SK-MEL-5 (cell line): ENCODE results near the gene STIP1. TPM values are rescaled to one million over a fixed set of nuclear protein-coding genes. Genes with fewer than 3 reads are reported as not detected.
"Not testable (repeated sequence)": the region's sequence is repeated elsewhere in the genome, so short reads cannot be mapped to it uniquely, and the experiment has no call there.

ENCODE experiments used
- DNase-seq: peaks from one replicate; pipeline ENCODE4 v3.0.0-alpha.2; 2016; ENCODE audit warnings: low read depth, low spot score
- in situ Hi-C: cut with HindIII; loops from 2 replicates; pipeline ENCODE4 v1.10.0; 2016; ENCODE audit warnings: low sequenced_read_pairs, high pct_unique_total_duplicates, low pct_unique_long_range_greater_than_20kb
- total RNA-seq: library from RNA; depleted of rRNA; stranded (reverse); fragments of >200 nt; shearing (Covaris generic); gene quantifications from 2 replicates; pipeline ENCODE4 v1.2.3, GENCODE V29; 2014

STIP1 gene
- total RNA-seq, 1 experiment from 2014 or later: 248 TPM

DNA sequence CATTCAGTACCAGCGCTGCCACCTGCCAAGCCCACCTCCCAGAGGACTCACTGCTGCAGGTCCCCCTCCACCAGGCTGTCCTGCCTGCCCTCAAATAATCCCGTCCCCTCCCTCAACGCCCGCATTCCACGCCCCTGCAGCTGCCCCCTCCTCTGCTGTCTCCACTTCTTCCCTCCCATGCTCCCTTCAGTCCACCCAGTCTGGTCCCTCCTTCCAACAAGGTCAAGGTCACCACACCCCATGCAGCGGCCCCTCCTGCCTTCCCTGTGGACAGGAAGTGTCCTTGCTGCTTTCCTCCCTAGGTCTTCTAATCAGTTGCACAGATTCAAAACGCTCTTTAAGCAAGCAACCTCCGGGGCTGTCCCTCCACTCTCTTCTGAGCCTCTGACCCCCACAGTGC is 32.2 kb upstream of the STIP1 start:
- in situ Hi-C loops: no loop called here
- DNase-seq: no peak

DNA sequence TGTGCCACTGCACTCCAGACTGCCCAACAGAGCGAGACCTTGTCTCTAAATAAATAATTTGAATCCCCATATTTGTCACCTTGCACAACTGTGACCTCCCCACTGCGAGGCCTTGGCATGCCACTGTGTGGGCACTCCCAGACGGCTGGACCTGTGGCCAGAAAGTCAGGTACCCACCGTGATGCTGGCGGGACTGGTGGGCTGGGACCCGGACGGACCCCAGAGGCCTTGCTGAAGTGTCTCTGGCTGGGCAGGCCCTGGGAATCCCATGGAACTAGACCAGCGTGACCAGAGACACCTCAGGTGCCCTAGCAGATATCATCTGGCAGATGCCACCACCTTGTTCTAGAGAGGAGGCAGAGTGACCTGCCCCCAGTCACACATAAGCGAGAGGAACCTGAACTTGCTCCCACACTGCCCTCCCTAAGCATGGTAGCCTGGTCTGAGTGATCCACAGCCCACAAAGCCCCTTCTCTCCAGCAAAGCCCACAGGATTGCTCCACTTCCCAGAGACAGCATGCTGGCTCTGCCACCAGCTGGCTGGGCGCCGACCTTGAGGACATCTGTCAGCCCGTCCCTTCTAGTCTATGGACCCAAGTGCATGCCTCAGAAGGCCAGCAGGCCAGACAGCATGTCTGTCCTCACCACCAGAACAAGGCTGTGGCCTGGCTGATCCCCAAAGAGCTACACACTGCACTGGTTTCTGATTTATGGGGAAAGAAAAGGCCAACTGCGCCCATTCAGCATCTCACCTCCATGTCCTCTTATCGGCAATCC is 29.5 kb upstream of the STIP1 start:
- no peak for DNase-seq
- in situ Hi-C loops: no loop called here

DNA sequence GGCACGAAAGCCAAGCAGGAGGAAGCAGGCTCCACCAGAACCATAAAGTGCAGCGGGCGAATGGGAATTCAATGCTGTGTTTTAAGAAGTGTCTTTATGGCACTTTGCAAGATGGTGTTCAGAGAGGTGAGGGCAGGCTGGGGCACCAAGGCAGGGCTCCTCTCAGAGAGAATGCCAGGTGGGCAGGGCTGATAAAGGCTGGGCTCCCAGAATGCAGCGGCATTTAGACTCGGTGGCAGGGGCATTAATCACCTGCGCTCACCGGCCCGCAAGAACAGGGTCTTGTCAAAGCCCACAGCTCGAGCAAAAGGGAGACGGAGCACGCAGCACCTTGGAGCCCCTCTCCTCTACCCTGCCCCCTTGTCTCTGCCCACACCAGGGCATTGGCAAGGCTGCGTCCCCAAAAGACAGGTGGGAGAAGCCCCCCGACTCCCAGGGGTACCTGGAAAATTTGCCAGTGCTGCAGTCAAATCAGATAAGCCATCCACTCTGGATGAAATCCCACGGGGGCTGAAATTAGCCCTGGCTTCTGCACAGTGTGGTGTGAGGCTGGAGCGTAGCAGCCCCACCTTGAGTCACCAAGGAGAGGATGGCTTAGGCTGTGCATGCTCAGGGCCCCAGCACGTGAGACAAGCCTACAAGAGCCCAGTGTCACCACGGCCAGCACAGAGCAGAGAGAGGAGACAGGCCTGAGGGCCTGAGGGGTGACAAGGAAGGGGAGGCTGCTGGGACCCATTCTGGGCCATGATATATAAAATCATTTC is 28.2 kb upstream of the STIP1 start:
- DNase-seq: no peak
- in situ Hi-C loops: no loop called here

DNA sequence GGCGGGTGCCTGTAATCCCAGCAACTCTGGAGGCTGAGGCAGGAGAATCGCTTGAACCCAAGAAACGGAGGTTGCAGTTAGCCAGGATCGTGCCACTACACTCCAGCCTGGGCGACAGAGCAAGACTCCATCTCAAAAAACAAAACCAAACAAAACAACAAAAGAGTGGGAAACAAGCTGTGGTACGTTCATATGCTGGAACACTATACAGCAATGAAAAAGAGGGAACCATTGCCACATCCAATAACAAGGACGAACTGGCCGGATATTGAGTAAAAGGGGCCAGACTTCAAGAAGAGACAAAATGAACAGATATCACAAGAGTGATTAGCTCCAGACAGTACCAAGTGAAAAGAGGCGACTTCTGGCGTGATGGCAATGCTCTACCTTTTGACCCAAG is 24.9 kb upstream of the STIP1 start:
- in situ Hi-C loops: no loop called here
- DNase-seq: no peak

DNA sequence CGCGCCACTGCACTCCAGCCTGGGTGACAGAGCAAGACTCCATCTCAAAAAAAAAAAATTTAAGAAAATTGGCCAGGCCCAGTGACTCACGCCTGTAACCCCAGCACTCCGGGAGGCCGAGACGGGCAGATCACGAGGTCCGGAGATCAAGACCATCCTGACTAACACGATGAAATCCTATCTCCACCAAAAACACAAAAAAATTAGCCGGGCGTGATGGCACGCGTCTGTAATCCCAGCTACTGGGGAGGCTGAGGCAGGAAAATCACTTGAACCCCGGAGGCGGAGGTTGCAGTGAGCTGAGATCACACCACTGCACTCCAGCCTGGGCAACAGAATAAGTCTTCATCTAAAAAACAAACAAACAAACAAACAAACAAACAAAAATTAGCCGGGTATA is 23.2 kb upstream of the STIP1 start:
- DNase-seq, in situ Hi-C loops: not testable (repeated sequence)

DNA sequence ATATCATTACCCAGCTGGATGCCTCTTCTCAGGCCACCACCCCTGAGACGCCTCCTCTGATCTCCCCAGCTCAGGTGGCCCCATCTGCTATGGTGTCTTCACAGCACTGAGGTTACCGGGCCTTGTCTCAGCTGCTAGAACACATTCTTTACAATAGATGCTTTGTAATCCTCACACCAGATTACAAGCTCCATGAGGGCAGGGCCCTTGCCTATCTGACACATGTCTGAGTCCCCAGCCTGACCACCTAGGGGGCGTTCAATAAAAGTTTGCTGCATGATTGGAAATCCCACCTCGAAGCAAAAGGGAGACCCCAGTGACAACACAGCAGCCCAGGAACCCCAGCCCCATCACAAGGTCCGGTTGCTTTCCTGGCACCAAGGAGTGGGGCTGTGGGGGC is 22.0 kb upstream of the STIP1 start:
- DNase-seq: no peak
- in situ Hi-C loops: no loop called here

DNA sequence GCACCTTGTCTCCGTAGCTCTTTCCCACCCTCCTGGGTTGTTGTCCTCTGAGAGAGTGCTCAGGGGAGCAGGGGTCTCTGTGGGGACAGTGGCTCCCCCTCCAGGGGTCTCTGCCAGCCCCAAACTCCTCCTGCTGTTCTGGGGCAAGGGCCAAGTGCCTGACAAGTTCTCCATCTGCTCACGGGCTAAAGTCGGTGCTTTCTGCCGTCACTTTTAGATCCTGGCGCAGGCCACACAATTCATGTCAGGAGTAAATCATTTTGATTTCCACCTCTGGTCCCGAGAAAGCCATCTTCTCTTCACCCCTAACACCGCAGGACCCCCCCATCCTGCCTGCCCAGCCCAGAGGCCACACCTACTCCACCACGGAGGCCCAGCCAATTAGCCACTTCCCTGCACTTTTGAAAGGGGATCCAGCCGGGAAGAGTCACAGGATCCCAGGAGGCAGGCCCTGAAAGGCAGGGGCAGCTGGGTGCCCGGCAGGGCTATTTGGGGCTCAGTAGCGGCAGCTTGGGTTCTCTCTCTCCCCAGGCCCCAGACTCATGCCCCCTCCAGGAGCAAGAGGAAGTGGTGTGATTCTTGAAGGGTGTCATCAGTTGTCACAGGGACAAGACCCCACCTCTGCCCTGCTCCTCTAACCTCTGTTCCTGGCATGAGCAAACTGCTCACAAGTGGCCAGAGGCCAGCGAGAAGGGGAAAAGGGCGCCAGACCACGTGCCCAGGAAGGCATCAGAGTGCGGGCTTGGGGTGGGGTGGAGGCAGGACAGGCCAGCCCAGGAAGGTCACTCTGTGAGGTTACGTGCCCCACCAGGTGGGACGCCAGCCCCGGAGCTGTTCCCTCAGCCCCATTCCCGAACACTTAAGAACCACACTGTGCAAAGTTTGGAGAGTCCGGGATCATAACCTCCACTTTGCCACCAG is 21.3 kb upstream of the STIP1 start:
- in situ Hi-C loops: no loop called here
- DNase-seq: no peak

DNA sequence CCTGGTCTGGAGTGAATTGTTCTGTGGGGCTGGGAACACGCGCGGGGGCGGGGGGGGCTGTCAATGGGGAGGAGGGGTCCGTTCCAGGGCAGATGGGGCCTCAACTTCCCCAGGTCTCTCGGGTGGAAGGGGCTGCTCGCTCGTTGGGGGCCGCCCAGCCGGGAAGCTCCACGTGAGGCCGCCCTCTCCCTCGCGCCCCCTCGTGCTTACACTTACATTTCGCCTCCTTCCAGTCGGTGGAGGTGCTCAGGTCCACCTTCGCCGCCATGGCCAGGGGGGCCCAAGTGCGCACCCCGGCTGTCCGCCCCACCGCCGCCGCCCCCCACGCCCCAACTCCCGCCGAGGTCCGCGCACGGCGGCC is 20.5 kb upstream of the STIP1 start:
- no peak for DNase-seq
- in situ Hi-C loops: no loop called here

DNA sequence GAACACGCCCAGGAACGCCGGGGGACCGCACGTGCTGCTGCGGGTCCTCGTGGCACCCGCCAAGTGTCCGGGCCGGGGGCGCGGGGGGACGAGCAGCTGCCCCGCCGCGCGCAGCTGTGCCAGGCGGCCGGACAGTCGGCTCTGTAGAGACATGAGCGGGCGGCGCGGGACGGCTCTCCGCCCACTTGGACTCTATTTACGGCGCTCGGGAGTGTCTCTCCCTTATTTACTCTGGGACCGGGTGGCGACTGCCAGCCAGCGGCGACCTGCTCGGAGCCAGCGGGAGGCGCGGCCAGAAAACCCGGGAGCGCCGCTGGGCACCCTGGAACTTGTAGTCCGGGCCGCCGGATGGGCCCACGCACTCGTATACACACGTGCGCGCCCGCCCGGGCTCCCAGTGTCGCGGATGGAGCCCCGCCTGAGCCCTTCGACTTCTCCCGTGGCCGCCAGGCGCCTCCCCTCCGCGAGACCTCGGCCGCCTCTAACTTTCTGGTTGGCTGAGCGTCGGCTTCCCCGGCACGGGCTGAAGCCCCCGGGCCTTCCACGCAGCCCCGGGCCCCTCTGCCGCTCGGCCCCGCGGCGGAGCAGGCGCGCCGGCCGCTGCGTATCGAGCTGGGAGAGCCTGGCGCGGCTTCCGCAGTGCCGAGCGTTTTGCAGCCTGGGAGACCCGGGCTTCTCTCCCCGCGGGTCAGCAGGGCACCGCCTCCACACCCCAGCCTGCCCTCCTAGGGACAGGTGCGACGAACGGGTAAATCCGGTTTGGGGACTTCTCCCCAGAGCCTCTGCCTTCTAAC is 19.9 kb upstream of the STIP1 start, which contains the start of gene MACROD1:
MACROD1 (minus strand) TSS at position 272 of the 794 bp plus-strand sequence; CDS start at position 153, 119 bp downstream.
- DNase-seq: peak; percentile 76
- in situ Hi-C loops: no loop called here

DNA sequence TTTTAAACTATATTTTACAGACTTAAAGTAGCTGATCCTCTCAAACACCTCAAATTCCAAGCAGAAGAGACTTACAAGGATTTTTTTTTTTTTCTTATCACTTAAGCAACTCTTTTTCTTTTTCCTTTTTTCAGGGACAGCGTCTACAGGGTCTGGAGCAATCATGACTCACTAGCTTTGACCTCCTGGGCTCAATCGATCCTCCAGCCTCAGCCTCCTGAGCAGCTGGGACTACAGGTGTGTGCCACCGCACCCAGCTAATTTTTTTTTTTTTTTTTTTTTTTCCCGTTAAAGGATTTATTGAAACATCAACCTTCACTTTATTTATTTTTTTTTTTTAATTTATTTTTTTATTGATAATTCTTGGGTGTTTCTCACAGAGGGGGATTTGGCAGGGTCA is 15.6 kb upstream of the STIP1 start:
- no peak for DNase-seq
- in situ Hi-C loops: no loop called here

DNA sequence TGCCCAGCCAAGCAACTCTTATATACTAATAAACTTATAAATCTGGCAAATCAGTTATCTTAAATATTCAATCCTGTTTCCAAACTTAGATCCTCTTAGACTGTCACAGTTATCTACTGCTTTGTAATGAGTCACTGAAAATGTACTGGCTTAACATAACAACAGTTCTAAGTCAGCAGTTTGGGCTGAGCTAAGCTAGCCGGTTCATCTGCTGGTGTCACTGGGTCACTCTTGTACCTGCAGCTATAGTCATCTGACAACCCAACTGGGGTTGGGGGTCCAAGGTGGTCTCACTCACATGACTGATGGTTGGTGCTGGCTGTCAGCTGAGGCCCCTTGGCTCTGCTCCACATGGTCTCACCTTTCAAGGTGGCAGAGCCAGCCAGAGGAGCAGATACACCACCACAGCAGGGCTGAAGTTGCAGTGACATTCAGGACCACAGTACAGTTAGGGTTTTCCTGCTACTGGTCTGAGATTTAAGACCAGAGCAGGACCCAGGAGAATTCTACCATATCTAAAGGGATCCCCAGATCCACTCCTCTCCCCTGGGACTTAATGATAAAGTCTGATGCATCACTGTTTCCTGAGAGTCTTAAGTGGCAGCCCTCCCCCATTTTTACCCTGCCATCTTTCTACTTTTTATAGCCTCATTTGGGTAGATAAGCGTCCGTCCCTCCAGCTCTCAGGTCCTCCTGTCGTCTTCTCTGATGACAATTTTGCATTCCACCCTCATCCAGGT is 12.2 kb upstream of the STIP1 start:
- in situ Hi-C loops: no loop called here
- DNase-seq: no peak

DNA sequence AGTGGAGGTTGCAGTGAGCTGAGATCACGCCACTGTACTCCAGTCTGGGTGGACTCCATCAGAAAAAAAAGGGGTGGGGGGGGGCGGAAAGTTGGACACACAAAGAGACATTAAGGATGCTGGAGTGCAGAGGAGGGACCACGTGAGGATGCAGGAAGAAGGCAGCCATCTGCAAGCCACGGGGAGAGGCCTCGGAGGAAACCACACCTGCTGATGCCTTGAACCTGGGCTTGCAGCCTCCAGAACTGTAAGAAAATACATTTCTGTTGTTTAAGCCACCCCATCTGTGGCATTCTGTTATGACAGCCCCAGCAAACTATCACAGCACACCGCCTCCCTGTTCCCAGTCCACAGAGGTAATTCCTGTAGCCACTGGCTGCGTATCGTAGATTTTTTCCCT is 9.2 kb upstream of the STIP1 start:
- in situ Hi-C loops: no loop called here
- no peak for DNase-seq

DNA sequence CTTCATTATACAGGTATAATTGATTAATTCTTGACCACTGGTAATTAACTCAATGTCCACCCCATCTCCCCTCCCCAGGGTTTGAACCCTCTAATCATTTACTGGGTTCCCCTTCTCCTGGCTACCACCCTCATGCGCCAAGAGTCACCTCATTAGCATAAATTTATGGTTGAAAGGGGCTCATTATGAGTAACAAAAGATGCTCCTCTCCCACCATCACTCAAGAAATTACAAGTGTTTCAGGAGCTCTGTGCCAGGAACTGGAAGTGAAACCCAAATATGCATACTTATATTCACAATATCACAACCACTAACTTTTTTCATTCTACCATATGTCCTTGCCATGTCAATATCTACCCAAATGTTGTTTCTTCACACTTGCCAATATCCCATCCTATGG is 7.8 kb upstream of the STIP1 start:
- in situ Hi-C loops: no loop called here
- no peak for DNase-seq

DNA sequence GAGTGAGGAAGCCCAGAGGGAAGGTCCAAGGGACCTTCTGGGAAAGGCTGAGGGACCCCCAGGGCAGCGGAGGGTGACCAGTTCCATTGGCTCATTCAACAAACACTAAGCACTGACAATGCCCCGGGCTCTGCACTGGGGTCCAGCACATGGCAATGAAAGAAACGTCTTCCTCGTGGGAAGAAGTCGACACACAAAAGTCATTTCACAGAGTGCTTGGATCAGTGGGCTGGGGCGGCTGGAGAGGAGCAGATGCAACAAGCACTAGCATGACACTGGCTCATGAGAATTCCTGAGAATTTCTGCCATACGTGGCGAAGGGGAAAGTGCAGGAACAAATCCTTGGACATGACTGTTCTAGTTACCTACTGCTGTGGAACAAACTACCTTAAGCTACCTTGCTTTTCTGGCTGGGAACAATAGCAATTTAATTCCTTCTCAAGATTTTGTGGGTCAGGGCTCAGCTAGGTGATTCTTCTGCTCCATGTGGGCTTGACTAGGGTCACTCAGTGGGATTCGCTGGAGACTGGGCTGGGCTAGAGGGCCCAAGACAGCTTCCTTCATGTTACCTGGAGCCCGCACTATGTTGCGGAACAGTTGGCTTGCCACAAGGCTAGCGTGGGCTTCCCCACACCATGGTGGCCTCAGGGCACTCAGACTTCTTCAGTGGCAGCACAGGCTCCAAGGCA is 6.9 kb upstream of the STIP1 start:
- in situ Hi-C loops: no loop called here
- no peak for DNase-seq

DNA sequence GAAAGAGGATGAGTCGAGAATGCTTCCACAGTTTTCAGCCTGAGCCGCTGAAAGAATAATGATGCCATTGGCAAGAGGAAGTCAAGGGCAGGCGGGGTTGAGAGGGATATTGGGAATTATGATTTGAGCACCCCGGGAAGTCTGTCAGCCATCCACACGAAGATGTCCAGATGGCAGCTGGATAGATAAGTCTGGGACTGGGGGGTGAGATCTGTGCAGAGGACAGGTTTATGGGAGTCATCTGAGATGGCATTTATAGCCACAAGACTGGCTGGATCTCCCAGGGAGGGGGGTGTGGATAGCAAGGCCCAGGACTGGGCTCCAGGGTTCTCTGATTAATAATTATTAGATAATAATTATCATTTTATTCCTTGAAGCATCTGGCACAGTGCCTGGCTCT is 5.1 kb upstream of the STIP1 start:
- in situ Hi-C loops: no loop called here
- no peak for DNase-seq
